HFFc6 (cell line): ENCODE data around the gene ADGRB3. TPM values are rescaled to one million over a fixed set of nuclear protein-coding genes. Genes with fewer than 3 reads are reported as not detected.
A peak's percentile ranks its signal among the peaks of the same experiment; 100 is the strongest.

Experiments used
- DNase-seq: peaks from one replicate; pipeline ENCODE4 v3.0.0-alpha.2; 2018
- H3K27ac Mint-ChIP-seq: 2 replicates; pipeline ENCODE4 v1.8.0; 2020; ENCODE audit warnings: mild to moderate bottlenecking, mixed read lengths
- H3K27me3 Mint-ChIP-seq: 2 replicates; pipeline ENCODE4 v1.8.0; 2021; ENCODE audit warnings: mild to moderate bottlenecking, moderate library complexity, mixed read lengths; ENCODE audit not compliant: insufficient read depth
- H3K36me3 Mint-ChIP-seq: 2 replicates; pipeline ENCODE4 v1.8.0; 2021; ENCODE audit warnings: low read depth, mixed read lengths
- H3K4me1 Mint-ChIP-seq: 2 replicates; pipeline ENCODE4 v1.8.0; 2020; ENCODE audit warnings: low read depth, mixed read lengths
- H3K4me3 Mint-ChIP-seq: 2 replicates; pipeline ENCODE4 v1.8.0; 2020; ENCODE audit warnings: mild to moderate bottlenecking, moderate library complexity, mixed read lengths
- H3K9me3 Mint-ChIP-seq: 2 replicates; pipeline ENCODE4 v1.8.0; 2020; ENCODE audit warnings: mild to moderate bottlenecking, mixed read lengths
- CTCF ChIP-seq: fragments of 200-600 bp; sonication (generic); IDR thresholded peaks from 2 replicates; pipeline ENCODE4 v1.5.0; 2021; ENCODE audit warnings: antibody characterized with exemption, mild to moderate bottlenecking
- total RNA-seq, 6 experiments: library from RNA; stranded (reverse); fragmentation: NEBNext Ultra II Directional; extraction: Animal tissue kit (Norgen Biotek cat#: 25700); gene quantifications; 2 replicates in 1 of 6; 3 replicates in 5 of 6; pipeline ENCODE4 v1.2.3, GENCODE V29; 2021

The ADGRB3 gene
- total RNA-seq, 6 experiments from 2014 or later, result 0.05 to 0.07 (median 0.05) TPM; not detected in 3

GRCh38 chr6:68941345-68941744 is 306.3 kb downstream of the ADGRB3 start:
- Mint-ChIP-seq H3K27ac (no peak overlapping the region), H3K4me1 (no peaks in the 10 kb centered on the region), H3K9me3 (peaks cover 12% of the 10 kb centered on the region), H3K4me3 (no peak overlapping the region), H3K27me3 (no peaks in the 10 kb centered on the region), H3K36me3 (no peaks in the 10 kb centered on the region)
- TF ChIP-seq CTCF, result no peak
- no peak for DNase-seq

- Mint-ChIP-seq H3K27me3 (no peaks in the 10 kb centered on the region), H3K27ac (no peak overlapping the region), H3K4me1 (no peaks in the 10 kb centered on the region), H3K4me3 (no peak overlapping the region), H3K9me3 (peaks cover 19% of the 10 kb centered on the region), H3K36me3 (no peaks in the 10 kb centered on the region)
- DNase-seq, result no peak
- TF ChIP-seq CTCF, result no peak
These were observed 312.6 kb downstream of the ADGRB3 start for GRCh38 chr6:68947721-68948120.

- DNase-seq, result no peak
- no peaks in the 10 kb centered on the region for H3K27me3 Mint-ChIP-seq
- no peak overlapping the region for H3K4me3 Mint-ChIP-seq
- H3K4me1 Mint-ChIP-seq, result no peaks in the 10 kb centered on the region
- no peak overlapping the region for H3K27ac Mint-ChIP-seq
- H3K9me3 Mint-ChIP-seq, result peaks cover 31% of the 10 kb centered on the region
- H3K36me3 Mint-ChIP-seq, result no peaks in the 10 kb centered on the region
- TF ChIP-seq CTCF, result no peak
These were observed 316.2 kb downstream of the ADGRB3 start for GRCh38 chr6:68951270-68951669.

- H3K36me3 Mint-ChIP-seq, result no peaks in the 10 kb centered on the region
- H3K9me3 Mint-ChIP-seq, result peaks cover 10% of the 10 kb centered on the region
- no peak for TF ChIP-seq CTCF
- DNase-seq, result no peak
- H3K4me1 Mint-ChIP-seq, result no peaks in the 10 kb centered on the region
- no peak overlapping the region for H3K27ac Mint-ChIP-seq
- H3K27me3 Mint-ChIP-seq, result no peaks in the 10 kb centered on the region
- no peak overlapping the region for H3K4me3 Mint-ChIP-seq
These were observed 323.2 kb downstream of the ADGRB3 start for GRCh38 chr6:68958327-68958726.

- H3K4me1 Mint-ChIP-seq, result no peaks in the 10 kb centered on the region
- no peaks in the 10 kb centered on the region for H3K9me3 Mint-ChIP-seq
- peak; percentile 0 for DNase-seq
- TF ChIP-seq CTCF, result peak; percentile 85
- no peaks in the 10 kb centered on the region for H3K27me3 Mint-ChIP-seq
- no peak overlapping the region for H3K27ac Mint-ChIP-seq
- no peaks in the 10 kb centered on the region for H3K36me3 Mint-ChIP-seq
- no peak overlapping the region for H3K4me3 Mint-ChIP-seq
These were observed 332.6 kb downstream of the ADGRB3 start for GRCh38 chr6:68967549-68968300.

GRCh38 chr6:68968301-68968649 is 333.2 kb downstream of the ADGRB3 start:
- H3K27ac Mint-ChIP-seq, result no peak overlapping the region
- H3K4me1 Mint-ChIP-seq, result no peaks in the 10 kb centered on the region
- TF ChIP-seq CTCF, result 0 out of 2 replicates have a peak, but pooled peaks have one; percentile 7

More at GRCh38 chr6:68968301-68968649, 333.2 kb downstream of the ADGRB3 start:
- Mint-ChIP-seq H3K4me3 (no peak overlapping the region), H3K9me3 (no peaks in the 10 kb centered on the region), H3K27me3 (no peaks in the 10 kb centered on the region), H3K36me3 (no peaks in the 10 kb centered on the region)
- no peak for DNase-seq
